HuH-7 (cell line): Measurements from ENCODE around the gene NUDT14.
A peak's percentile ranks its signal among the peaks of the same experiment; 100 is the strongest.

Source experiments
- DNase-seq: peaks from one replicate; pipeline ENCODE4 v3.0.0; 2011; ENCODE audit warnings: low spot score

Gene NUDT14

DNA sequence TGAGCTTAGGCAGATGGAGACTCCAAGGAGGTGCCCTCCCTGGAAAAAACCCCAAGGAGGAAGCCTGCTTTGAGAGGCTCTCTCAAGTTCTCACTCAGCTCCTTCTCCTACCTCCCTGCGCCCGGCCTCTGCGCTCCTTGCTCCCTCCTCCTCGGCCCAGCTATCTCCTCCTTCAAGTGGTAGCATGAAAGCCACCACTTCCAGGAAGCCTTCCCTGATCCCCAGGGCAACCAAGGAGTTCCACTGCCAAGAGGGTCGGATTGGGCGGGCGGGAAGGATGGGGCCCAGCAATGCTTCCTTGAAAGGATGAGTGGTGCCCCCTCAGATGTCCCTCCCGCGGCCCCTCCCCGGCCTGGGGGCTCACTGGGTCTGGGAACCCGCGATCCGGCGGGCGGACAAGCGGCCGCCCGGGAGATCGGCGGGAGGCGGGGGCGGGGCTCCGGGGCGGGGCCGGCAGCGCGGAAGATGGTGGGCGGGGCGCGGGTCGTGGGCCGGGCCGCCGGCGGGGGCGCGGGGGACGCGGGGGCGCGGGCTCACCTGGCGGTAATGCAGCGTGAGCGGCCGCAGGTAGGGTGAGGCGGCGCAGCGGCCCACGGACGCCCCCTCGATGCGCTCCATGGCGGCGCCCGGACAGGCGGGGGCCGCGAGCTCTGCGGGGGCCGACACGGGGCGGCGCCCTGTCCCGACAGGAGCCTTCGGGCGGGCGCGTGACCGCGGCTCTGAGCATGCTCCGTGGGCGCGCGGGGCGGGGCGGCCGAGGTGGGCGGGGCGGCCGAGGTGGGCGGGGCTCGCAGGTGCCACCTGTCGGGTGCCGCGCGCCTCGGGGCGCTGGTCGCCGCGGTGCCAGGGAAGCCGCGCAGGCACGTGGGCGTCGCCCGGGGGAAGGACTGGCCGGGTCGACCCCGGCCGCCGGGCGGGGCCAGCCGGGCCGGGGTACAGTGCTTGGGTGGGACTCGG lies at the start of gene NUDT14:
Gene NUDT14, minus strand, starts transcription at position 721 of the 957 bp plus-strand sequence. Its CDS starts 103 bp downstream, at position 618.
- peak; percentile 87 for DNase-seq

DNA sequence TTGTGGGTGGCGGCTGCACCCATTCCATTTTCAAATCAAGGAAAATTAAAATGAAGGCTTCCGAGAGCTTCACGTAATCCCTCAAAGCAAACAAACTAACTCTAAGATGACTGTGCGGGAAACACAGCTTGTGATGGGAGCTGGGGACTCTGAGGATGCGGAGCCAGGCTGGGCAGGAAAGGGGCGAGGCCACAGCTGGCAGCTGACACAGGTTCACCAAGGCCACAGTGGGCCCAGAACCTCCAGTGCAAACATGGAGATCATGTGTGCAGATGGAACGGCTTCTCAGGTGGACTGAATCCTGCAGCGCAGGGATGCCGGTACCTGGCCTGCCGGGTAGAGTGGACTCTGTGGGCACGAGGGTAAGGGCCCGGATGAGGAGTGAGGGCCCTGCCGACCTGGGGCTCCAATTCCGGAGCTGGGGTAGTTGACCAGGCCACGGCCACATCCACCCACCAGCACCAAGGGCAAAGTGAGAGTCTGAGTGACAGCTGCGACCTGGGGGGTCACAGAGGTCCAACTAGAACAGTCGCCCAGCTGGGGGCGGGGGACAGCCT lies 48.1 kb upstream of the NUDT14 start:
- DNase-seq = no peak

DNA sequence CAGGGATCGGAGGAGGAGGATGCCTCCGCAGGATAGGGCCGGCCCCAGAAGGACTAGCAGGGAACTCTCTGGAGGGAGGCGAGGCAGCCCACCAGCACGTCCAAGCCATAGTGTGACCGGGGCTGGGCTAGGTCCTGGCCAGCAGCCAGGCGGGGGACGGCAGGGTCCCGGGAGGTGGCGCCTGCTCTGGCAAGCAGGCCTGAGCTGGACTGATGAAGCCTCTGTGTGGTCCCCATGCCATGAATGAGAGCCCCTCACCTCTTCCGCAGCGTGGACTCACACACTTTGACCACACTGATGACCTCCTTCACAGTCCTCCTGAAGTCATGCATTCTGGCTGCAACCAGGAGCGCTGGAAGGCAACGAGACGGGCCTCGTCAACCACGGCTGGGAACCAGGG lies 47.5 kb upstream of the NUDT14 start:
- DNase-seq = no peak

DNA sequence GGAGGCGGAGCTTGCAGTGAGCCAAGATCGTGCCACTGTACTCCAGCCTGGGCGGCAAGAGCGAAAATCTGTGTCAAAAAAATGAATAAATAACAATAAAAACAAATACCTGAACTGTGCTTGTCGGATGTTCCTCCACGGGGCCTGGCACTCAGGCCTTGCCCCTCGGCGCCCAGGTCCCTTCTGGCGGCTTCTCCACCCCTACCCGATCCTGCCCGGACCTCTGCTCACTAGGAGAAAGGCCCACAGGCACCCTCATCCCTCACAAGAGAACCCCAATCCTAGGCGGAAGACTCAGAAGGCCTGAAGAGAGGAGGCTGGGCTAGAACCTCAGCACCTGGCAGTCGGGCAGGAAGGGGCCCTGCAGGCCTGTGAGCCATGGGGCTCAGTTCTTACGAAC lies 46.2 kb upstream of the NUDT14 start:
- no peak for DNase-seq

DNA sequence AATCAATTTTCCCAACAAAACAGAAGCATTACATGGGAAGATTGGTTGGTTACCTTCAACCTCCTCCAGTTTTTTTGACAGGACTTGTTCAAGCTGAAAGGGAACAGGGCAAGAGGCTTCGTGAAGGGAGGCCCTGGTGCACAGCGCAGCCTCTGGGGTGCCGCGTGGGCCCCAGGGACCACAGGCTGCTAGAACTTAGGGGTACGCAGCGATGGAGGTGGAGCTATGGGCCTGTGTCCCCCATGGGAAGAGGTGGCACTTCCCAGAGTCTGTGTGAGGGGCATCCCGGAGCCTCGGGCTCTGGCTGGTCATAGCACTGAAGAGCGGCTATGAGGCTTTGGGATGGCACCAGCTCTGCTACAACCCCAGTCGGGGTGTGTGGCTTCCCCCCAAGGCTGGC lies 45.1 kb upstream of the NUDT14 start:
- DNase-seq = no peak

DNA sequence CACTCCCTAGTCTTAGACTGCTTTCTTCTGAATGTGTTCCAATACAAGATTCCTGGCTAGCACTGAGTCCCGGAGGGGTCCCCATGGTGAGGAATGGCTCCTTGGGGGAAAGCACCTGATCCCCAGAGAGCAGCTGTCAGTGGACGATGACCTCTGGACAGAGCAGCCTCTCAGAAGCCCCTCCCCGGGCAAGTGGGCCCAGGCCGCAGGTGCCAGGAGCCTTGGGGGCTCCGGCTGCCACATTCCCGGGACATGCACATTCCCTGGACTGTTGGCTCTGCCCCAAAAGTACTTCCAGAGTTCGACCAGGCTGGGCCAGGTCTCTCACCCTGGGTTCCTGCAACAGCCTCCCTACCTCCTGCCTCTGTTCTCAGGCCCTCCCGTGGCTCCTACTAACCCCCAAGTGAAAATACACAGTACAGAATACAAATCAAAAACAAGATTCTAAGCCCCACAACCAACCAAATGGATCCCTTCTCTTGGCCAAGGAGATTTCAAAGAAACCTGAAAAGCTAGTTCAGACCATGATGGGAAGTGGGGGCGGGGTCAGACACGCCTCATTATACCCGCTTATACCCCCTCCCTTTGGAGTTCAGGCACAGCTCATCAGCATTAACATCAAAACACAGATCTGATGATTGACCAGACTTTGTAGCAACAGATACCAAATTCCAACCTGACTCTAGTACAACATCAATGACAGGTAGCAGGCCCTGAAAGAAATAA lies 43.9 kb upstream of the NUDT14 start:
- DNase-seq = no peak

DNA sequence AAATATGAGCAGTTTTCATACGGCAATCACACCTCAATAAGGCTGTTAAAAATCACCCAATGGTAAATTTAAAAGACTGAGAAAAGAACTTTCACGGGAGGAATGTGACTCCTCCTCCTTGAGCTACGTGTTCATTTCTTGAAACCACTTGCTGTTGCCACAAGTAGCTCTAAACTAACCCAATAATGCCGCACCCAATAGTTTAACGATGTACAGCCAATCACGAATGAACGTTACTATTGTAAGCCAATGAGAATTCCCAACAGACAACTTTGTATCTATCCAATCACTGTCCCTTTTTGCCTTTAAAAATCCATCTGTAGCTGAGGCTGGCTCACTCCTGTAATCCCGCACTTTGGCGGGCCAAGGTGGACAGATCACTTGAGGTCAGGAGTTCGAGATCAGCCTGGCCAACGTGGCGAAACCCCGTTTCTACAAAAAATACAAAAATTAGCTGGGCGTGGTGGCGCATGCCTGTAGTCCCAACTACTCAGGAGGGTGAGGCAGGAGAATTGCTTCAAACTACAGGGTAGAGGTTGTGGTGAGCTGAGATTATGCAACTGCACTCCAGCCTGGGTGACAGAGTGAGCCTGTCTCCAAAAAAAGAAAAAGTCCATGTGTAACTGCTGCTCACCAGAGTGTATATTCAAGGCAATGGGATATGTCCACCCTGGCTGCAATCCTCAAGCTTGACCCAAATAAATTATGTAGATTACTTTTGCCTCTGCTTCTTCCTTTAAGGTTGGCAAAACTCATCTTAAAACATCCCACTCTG lies 42.8 kb upstream of the NUDT14 start:
- no peak for DNase-seq

DNA sequence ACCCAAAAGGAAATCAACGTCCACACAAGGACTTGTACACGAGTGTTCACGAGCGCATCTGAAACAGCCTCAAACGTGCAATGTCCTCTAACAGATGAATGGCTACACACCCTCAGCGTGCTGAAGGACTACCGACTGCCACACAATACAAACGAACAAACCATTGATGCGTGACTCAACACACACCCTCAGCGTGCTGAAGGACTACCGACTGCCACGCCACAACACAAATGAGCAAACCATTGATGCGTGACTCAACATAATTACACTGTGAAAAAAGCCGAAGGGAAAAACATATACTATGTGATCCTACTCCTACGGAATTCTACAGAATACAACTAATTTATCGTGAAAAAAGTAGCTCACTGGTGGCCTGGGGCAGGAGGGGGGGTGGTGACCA lies 42.1 kb upstream of the NUDT14 start:
- DNase-seq = no peak

DNA sequence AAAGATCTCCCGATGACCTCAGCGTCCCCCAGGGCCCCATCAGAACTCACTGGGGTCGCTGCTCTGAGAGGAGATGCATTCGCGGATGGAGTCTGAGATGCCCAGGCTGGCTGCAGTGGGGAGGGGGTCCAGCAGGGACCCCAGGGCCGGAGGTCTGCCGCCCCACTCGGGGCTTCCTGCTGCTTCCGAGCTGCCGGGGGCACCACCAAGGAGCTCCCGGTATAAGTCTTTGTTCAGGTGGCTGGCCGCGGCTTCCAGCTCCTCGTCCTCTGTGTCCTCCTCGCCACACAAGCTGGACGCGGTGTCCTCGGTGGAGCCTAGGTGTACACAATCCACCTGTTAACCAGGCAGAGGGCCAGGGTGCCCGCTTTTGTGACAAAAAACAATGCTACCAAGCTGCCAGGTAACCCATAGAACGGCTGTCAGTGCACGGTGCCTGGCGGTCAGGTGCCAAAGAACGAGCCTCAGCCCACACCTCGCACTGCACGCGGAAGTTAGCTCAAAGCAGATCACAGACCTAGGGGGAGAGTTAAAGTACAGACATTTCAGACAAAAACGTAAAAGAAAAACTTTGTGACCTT lies 40.6 kb upstream of the NUDT14 start:
- DNase-seq = no peak

DNA sequence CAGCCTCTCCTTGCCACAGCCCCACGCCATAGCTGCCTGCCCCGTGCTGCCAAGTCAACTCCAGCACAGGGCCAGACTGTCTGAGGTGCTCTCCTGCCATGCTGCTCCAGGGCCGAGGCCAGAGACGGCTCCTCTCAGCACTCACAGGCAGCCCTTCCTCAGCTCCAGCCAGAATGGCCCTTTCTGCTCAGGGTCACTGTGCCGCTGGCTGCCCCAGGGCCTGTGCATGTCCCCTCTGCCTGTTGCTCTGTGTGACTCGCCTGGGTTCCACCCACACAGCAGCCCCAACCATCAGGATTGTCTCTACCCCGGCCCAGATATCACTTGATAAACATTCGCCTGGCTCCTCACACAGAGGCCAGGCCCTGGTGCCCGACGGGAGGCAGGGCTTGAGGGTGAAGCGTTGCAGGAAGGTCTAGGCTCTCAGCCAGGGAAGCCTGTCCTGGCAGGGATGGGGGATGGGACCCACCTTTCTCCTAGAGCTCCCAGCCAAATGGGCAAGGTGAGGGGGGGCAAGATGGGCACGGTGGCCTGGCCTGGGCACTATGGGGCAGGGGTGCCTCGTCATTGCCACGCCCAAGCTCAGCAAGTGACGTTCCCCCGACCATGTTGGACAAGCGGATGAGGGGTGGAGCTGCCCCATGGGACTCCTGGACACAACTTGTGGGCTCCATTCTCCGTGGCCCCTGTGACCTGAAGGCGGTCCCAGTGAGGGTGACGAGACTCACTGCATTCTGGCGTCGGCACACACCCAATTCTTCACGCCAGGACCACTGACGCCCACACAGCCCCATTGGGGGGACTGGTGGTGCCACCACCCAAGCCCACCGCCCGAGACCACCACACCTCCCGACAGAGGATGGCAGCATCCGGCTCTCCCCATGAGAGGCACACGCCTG lies 39.8 kb upstream of the NUDT14 start:
- no peak for DNase-seq

DNA sequence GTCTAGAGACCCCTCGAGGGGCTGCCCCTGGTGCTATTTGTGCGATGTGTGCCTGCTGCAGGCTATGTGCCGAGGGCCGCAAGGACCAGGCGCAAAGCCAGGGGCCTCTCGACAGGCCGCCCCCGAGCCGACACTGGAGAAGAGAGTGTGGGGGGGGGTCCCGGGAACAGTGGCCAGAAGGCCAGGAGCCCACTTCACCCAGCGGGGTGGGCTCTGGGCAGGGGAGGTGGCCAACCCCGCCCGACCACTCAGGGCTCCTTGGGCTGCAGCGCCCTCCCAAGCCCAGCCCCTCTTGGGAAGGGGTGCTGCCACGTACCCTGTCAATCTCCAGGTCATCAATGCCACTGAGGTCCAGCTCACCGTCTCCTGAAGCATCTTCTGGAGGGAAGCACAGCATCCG lies 38.6 kb upstream of the NUDT14 start:
- no peak for DNase-seq

DNA sequence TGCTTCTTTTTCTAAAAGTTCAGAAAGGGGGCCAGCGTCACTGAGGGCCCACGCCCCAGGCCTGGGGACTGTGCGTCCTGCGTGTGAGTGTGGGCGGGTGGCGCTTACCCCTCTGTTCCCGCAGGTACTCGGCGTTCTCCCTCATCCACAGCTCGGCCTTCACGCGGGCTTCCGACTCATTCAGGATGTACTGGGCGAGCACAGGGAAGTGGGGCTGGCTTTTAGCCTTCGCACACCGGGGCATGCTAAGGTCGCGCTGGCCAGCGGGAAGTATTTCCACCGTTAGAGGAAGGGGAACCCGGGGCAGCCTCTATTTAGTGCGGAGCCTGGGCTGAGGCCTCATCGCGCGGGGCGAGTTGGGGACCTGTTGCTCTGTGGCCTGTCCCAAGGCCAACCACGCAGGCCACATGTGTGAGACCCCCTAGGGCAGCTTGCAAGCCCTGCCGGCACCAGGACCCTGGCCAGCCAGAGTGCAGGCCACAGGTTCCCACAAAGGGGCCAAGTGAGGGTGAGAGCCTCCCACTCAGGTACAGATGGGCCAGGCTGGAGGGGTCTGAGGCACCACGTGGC lies 38.0 kb upstream of the NUDT14 start:
- DNase-seq = no peak

DNA sequence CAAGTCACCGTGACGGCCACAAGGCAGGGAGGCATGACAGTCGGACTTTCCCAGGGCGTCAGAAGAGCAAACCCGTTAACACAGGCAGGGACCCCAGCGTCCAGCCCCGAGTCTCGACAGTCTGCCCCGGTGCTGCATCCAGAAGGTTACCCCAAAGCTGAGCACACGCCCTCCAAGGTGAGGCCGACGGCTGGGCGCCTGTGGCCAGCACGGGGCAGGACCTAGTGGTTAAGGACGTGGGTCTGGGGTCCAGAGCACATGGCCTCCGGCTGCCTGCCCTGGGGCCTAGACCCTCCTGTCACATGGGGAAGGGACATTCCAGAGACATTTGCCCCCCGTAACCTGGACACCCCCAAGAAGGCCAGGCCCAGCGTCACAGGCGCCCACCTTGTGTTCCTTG lies 37.5 kb upstream of the NUDT14 start:
- DNase-seq = no peak

DNA sequence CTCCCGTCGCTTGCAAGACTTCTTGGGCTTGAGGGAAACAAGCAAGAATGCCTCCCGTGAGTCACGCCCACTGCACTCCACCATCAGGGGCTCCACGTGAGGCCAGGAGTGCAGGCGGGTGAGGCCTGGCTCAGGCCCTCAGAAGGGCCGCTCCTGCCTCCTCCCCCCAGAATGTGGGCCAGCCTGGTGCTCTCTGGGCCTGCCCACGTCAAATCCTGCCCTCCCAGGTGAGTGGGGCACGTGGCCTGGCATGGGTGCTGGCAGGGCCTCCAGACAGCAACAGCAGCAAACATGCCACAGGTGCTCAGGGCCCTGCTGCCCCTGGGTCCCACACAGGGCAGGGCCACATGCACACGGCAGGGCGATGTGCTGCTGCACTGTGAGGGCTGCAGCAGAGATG lies 36.7 kb upstream of the NUDT14 start:
- DNase-seq = no peak

DNA sequence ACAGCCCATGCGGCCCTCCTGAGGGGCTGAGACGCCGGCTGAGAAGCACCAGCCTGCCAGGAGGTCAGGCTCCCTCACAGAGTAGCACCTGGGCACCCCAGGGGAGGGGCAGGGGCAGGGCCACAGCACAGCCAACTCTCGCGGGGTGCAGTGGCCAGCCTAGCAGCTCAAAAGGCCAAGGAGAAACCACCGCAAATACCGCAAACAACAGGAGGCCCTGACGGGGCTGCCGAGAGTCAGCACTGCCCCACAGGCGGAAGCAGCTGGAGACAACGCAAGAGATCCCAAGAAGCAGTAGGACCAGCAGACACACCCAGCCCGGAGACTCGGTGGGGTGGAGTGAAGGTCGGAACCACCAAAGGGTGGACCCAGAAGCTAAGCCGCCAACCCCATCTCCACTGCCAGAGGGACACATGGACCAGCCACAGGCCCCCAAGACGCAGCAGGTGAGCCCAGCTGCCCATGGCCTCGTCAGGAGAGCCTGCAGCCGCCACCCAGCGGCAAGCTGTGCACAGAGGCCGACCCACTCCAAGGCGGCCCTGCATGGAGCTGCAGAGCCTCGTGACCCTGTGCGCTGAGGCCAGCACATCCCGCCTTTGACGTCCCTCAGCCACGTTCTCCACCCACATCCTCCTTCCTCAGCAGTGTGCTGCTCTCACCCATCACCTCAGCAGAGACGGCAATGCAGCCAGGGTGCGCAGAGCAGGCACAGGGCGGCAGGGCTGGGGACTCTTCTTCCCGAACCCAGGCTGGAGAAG lies 35.6 kb upstream of the NUDT14 start:
- no peak for DNase-seq

DNA sequence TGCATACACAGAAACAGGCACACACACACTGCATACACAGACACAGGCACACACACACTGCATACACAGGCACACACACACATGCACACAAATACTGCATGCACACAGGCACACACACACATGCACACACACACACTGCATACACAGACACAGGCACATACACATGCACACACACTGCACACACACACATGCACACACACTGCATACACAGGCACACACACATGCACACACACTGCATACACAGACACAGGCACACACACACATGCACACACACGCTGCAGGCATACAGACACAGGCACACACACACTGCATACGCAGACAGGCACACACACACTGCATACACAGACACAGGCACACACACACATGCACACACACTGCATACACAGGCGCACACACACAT lies 34.5 kb upstream of the NUDT14 start:
- DNase-seq = no peak

DNA sequence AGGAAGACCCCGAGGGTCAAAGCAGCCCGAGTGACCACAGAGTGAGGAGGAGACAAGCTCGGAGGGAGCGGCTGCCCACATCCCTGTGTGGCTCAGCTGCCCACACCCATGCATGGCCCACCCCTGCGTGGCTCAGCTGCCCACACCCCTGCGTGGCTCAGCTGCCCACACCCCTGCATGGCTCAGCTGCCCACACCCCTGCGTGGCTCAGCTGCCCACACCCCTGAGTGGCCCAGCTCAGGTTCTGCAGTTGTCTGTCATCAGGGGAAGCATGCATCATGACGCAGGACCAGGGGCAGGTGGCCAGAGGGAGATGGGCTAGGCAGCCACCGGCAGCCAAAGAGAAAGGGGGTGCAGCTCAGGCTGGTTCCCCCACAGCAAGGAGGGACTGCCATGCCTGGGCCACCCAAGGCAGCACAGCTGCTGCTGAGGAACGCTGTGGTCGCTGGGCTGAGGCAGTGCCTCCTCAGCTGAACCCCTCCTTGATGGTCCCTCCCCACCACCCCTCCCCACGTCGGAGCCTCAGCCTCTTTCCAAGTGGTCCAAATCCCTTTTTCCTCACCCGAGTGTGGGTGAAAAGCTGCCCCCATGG lies 33.3 kb upstream of the NUDT14 start:
- DNase-seq = no peak

DNA sequence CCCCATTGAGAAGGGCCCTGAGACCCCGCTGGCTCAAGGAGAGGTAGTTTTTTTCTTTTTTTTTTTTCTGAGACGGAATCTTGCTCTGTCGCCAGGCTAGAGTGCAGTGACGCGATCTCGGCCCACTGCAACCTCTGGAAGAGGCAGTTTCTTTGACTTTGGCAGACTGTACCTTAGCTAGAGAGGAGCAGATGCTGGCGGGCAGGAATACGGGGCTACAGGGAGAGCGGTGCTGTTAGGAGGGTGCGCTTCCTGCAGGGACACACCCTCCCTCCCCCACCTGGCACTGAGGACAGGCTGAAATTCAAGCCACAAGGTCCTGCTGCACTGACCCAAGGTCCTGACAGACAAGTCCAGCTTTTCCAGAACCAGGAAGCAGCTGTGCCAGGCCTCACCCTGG lies 32.2 kb upstream of the NUDT14 start:
- DNase-seq = no peak
